ENCODE measurements around the gene RHOH. TPM values are rescaled to one million over a fixed set of nuclear protein-coding genes. Genes with fewer than 3 reads are reported as not detected.

The RHOH gene
- total RNA-seq, 4 donors from 2014 or later: 0.13 to 3.6 (median 2.7) TPM

DNA sequence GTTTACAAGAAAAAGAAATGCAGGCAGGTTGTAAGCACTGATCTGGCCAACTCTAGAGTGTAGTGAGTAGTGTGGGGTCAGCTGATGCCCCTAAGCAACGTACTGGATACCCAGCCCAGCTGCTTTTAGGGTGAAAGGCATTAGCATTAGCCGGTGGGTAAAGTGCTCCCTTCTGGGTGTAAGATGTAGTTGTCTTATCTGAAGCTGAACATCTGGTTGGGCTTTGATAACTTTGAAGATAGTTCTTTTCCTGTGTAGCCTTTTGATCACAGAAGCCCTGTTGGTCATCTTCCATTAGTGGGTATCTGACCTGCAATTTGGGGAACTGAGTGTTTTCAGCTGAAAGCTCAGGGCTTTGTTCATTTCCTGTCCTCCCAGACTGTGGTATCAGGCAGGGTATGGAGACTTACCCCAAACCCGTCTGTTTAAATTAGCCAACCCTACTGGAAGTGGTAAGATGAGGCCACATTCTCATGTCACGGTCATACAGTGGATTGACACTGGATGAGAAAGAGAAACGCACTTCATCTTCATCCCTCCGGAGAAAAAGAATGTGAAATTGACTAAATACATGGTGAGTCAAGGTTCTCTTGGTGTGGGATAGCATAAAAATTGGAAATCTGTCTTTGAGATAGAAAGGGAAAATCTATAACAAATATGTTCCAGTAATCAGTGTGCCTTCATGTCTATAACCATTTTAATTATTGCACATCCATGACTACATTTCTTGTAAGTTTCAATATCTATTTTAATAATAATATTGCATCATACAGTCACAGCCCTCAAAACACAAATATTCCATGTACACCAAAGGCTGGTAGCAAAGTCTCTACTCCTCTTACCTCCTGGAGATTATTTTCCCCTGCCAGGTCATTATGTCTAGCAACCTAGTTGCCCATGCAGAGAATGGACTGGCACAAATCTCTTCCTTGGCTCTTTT is 8.7 kb downstream of the RHOH start:
- intact Hi-C loops (cut with DNase I): no loop called here
- TF ChIP-seq, protein P1, sequence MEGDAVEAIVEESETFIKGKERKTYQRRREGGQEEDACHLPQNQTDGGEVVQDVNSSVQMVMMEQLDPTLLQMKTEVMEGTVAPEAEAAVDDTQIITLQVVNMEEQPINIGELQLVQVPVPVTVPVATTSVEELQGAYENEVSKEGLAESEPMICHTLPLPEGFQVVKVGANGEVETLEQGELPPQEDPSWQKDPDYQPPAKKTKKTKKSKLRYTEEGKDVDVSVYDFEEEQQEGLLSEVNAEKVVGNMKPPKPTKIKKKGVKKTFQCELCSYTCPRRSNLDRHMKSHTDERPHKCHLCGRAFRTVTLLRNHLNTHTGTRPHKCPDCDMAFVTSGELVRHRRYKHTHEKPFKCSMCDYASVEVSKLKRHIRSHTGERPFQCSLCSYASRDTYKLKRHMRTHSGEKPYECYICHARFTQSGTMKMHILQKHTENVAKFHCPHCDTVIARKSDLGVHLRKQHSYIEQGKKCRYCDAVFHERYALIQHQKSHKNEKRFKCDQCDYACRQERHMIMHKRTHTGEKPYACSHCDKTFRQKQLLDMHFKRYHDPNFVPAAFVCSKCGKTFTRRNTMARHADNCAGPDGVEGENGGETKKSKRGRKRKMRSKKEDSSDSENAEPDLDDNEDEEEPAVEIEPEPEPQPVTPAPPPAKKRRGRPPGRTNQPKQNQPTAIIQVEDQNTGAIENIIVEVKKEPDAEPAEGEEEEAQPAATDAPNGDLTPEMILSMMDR (IDR thresholded peaks at IDR 0.05): no peak
- no peak for TF ChIP-seq EP300 (IDR thresholded peaks at IDR 0.05)
- TF ChIP-seq POLR2A (IDR thresholded peaks at IDR 0.05; ENCODE audit: low read depth): no peak
- no peak for TF ChIP-seq POLR2AphosphoS5 (IDR thresholded peaks at IDR 0.05)
- Histone ChIP-seq H3K9me3 (no peaks in the 10 kb centered on the region), H3K4me3 (no peak overlapping the region), H3K27ac (replicated peaks in 1 of 4) (no peak overlapping the region), H3K27me3 (no peaks in the 10 kb centered on the region), H3K4me1 (no peaks in the 10 kb centered on the region), H3K36me3 (no peaks in the 10 kb centered on the region)
- 69% methylated on average over 6 of the region's 6 CpGs for WGBS
- no peak for DNase-seq (ENCODE audit: extremely low spot score)

DNA sequence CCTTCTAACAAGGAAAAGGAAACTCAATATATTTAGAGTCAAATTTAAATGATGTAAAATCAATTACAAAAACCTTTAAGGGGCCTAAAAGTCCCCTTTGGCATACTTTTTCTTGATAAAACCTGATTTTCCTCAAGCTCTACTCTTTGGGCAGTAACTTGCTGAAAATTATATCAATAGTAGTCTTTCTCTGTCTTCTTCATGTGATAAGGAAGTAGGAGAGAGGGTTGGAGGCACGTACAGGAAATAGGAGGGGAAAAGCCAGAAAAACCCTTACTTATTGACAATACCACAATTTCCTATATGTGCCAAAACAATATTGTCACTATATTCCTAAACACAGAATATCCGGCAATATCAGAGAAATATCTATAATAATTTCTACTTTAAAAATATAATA is 9.6 kb downstream of the RHOH start:
- Histone ChIP-seq H3K27ac (replicated peaks in 1 of 4) (no peak overlapping the region), H3K4me3 (no peak overlapping the region), H3K36me3 (no peaks in the 10 kb centered on the region), H3K4me1 (no peaks in the 10 kb centered on the region), H3K27me3 (no peaks in the 10 kb centered on the region), H3K9me3 (no peaks in the 10 kb centered on the region)
- WGBS: 57% methylated on average over 2 of the region's 2 CpGs
- DNase-seq (ENCODE audit: extremely low spot score): no peak
- TF ChIP-seq POLR2AphosphoS5 (IDR thresholded peaks at IDR 0.05) (no peak), EP300 (IDR thresholded peaks at IDR 0.05) (no peak), POLR2A (IDR thresholded peaks at IDR 0.05; ENCODE audit: low read depth) (no peak)
- TF ChIP-seq, protein P1 (IDR thresholded peaks at IDR 0.05): no peak
- intact Hi-C loops (cut with DNase I): no loop called here

DNA sequence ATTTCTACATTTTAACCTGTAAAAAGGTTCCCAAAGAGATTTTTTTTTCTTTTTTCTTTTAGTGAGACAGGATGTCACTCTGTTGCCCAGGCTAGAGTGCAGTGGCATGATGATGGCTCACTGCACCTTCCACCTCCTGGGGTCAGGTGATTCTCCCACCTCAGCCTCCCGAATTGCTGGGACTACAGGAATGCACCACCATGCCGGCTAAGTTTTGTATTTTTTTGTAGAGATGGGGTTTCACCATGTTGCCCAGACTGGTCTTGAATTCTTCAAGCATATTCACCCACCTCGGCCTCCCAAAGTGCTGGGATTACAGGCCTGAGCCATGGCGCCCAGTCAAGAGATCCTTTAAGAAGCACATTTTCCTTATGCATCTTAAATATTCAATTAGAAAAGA is 12.6 kb downstream of the RHOH start:
- H3K9me3 ChIP-seq: no peaks in the 10 kb centered on the region
- no peak overlapping the region for H3K27ac ChIP-seq (replicated peaks in 1 of 4)
- intact Hi-C loops (cut with DNase I): no loop called here
- TF ChIP-seq POLR2AphosphoS5 (IDR thresholded peaks at IDR 0.05) (no peak), EP300 (IDR thresholded peaks at IDR 0.05) (no peak), POLR2A (IDR thresholded peaks at IDR 0.05; ENCODE audit: low read depth) (no peak)
- TF ChIP-seq, protein P1 (IDR thresholded peaks at IDR 0.05): no peak
- DNase-seq (ENCODE audit: extremely low spot score): no peak
- no peaks in the 10 kb centered on the region for H3K27me3 ChIP-seq
- no peak overlapping the region for H3K4me3 ChIP-seq
- no peaks in the 10 kb centered on the region for H3K36me3 ChIP-seq
- no peaks in the 10 kb centered on the region for H3K4me1 ChIP-seq
- 98% methylated on average over 4 of the region's 4 CpGs for WGBS

DNA sequence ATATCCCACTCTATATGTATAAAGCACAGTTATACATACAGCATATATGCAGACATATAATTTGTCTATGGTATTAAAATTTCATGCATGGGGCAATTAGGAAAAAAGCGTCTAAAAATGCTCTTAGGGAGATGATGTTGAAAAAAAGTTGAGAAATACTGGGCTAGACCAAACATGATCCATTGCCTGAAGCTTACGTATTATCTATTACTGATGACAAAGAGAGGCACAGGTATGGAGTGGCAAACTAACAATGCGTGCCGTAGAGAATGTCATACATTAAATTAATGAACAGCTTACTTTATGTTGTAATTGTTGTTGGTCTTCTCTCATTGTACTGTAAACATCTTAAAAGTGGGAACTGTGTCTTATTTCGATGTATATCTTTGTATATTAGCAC is 13.9 kb downstream of the RHOH start:
- WGBS: 91% methylated on average over 5 of the region's 5 CpGs
- Histone ChIP-seq H3K27me3 (no peaks in the 10 kb centered on the region), H3K9me3 (no peaks in the 10 kb centered on the region)

More for the DNA sequence above, 13.9 kb downstream of the RHOH start:
- intact Hi-C loops (cut with DNase I): no loop called here
- Histone ChIP-seq H3K4me3 (no peak overlapping the region), H3K27ac (replicated peaks in 1 of 4) (no peak overlapping the region), H3K36me3 (no peaks in the 10 kb centered on the region), H3K4me1 (no peaks in the 10 kb centered on the region)
- no peak for DNase-seq (ENCODE audit: extremely low spot score)
- no peak for TF ChIP-seq EP300 (IDR thresholded peaks at IDR 0.05)
- no peak for TF ChIP-seq POLR2AphosphoS5 (IDR thresholded peaks at IDR 0.05)
- TF ChIP-seq POLR2A (IDR thresholded peaks at IDR 0.05; ENCODE audit: low read depth): no peak
- TF ChIP-seq, protein P1 (IDR thresholded peaks at IDR 0.05): no peak

All from esophagus muscularis mucosa (tissue), 4 donors.